IMR-90 (cell line): Measurements from ENCODE around the gene XRCC4. TPM values are rescaled to one million over a fixed set of nuclear protein-coding genes. Genes with fewer than 3 reads are reported as not detected.

Source experiments
- ATAC-seq: fragments of 200-7000 bp; cut with Tn5 transposase; 2 replicates; pipeline ENCODE4 v1.9.1; 2020; ENCODE audit warnings: low read depth, mild to moderate bottlenecking, moderate library complexity
- BruUV-seq: library from RNA; stranded (reverse); fragments of 400-500 nt; replicated peaks from 2 replicates; lab custom pipeline; 2021; lab: Mats Ljungman, UMichigan
- CTCF ChIA-PET: fragments of 300-600 bp; formaldehyde crosslinking; extraction: SDS; loops from one replicate; lab custom pipeline; 2021; ENCODE audit warnings: antibody characterized with exemption; lab: Yijun Ruan, JAX
- POLR2A ChIA-PET: fragments of 300-600 bp; sonication (Branson Sonifier 250); formaldehyde crosslinking; loops from one replicate; lab custom pipeline; 2022; ENCODE audit warnings: antibody characterized with exemption; ENCODE audit not compliant: unreplicated experiment; lab: Charles Lee
- DNase-seq: peaks from one replicate; pipeline ENCODE4 v3.0.0; 2013
- H2AFZ ChIP-seq: replicated peaks from 2 replicates; pipeline ENCODE3; 2013; ENCODE audit warnings: low read length, mild to moderate bottlenecking; ENCODE audit not compliant: poor library complexity
- H2AK5ac ChIP-seq: 2 replicates; pipeline ENCODE4 v1.6.1; 2013; ENCODE audit warnings: low read depth, low read length, inconsistent platforms
- H2AK9ac ChIP-seq: replicated peaks from 2 replicates; pipeline ENCODE3; 2013; ENCODE audit warnings: mild to moderate bottlenecking, low read depth, low read length, moderate library complexity; ENCODE audit not compliant: poor library complexity
- H2BK120ac ChIP-seq: 2 replicates; pipeline ENCODE4 v1.6.1; 2013; ENCODE audit warnings: low read depth, low read length, inconsistent platforms
- H2BK15ac ChIP-seq: 3 replicates; pipeline ENCODE4 v1.6.1; 2013; ENCODE audit warnings: low read depth, low read length, inconsistent platforms
- H2BK20ac ChIP-seq: 2 replicates; pipeline ENCODE4 v1.6.1; 2013; ENCODE audit warnings: low read depth, mild to moderate bottlenecking, inconsistent platforms, low read length, moderate library complexity
- H2BK5ac ChIP-seq: 2 replicates; pipeline ENCODE4 v1.6.1; 2013; ENCODE audit warnings: mild to moderate bottlenecking, low read depth, low read length, inconsistent platforms; ENCODE audit not compliant: poor library complexity, severe bottlenecking
- H3K14ac ChIP-seq: replicated peaks from 2 replicates; pipeline ENCODE4 v1.6.1; 2013; ENCODE audit warnings: low read depth, low read length, inconsistent platforms
- H3K18ac ChIP-seq: 2 replicates; pipeline ENCODE4 v1.6.1; 2013; ENCODE audit warnings: low read depth, low read length, control low read depth
- H3K23ac ChIP-seq: 2 replicates; pipeline ENCODE4 v1.6.1; 2013; ENCODE audit warnings: low read depth, low read length, inconsistent platforms
- H3K27ac ChIP-seq: 2 replicates; pipeline ENCODE4 v1.5.1; 2013; ENCODE audit warnings: mild to moderate bottlenecking, control low read depth, low read length; ENCODE audit not compliant: insufficient read depth
- H3K27me3 ChIP-seq: 2 replicates; pipeline ENCODE4 v1.6.1; 2013; ENCODE audit warnings: low read length; ENCODE audit not compliant: control insufficient read depth, insufficient read depth
- H3K36me3 ChIP-seq: 2 replicates; pipeline ENCODE4 v1.6.1; 2013; ENCODE audit warnings: low read length, mixed read lengths; ENCODE audit not compliant: control insufficient read depth, insufficient read depth
- H3K4ac ChIP-seq: 2 replicates; pipeline ENCODE4 v1.6.1; 2013; ENCODE audit warnings: low read depth, low read length, inconsistent platforms
- H3K4me1 ChIP-seq: 2 replicates; pipeline ENCODE4 v1.6.1; 2013; ENCODE audit warnings: low read length, mixed read lengths; ENCODE audit not compliant: control insufficient read depth, insufficient read depth
- H3K4me2 ChIP-seq: 2 replicates; pipeline ENCODE4 v1.6.1; 2013; ENCODE audit warnings: low read depth, mild to moderate bottlenecking, control low read depth, low read length, moderate library complexity
- H3K4me3 ChIP-seq: 2 replicates; pipeline ENCODE4 v1.5.1; 2013; ENCODE audit warnings: low read depth, mild to moderate bottlenecking, control low read depth, low read length, moderate library complexity; ENCODE audit not compliant: insufficient read depth
- H3K56ac ChIP-seq: 2 replicates; pipeline ENCODE4 v1.6.1; 2013; ENCODE audit warnings: low read length, inconsistent platforms; ENCODE audit not compliant: insufficient read depth; ENCODE audit errors: extremely low read depth
- H3K79me1 ChIP-seq, 2 experiments: 2 replicates each; pipeline ENCODE4 v1.6.1; 2013; ENCODE audit warnings: low read length in 2 of 2, inconsistent platforms in 1 of 2, low read depth in 1 of 2
- H3K9ac ChIP-seq: 2 replicates; pipeline ENCODE4 v1.6.1; 2013; ENCODE audit warnings: low read depth, low read length, control low read depth
- H3K9me1 ChIP-seq: 2 replicates; pipeline ENCODE4 v1.6.1; 2013; ENCODE audit warnings: low read length, inconsistent platforms; ENCODE audit not compliant: insufficient read depth
- H3K9me3 ChIP-seq: 2 replicates; pipeline ENCODE4 v1.6.1; 2013; ENCODE audit warnings: low read length; ENCODE audit not compliant: control insufficient read depth, insufficient read depth
- H4K20me1 ChIP-seq: 2 replicates; pipeline ENCODE4 v1.6.1; 2013; ENCODE audit warnings: low read length, inconsistent platforms; ENCODE audit not compliant: insufficient read depth
- H4K5ac ChIP-seq: 2 replicates; pipeline ENCODE4 v1.6.1; 2013; ENCODE audit warnings: mild to moderate bottlenecking, low read depth, low read length, control low read depth
- H4K8ac ChIP-seq, 2 experiments: 2 replicates each; pipeline ENCODE4 v1.6.1; 2013; ENCODE audit warnings: low read depth in 2 of 2, low read length in 2 of 2, control low read depth in 1 of 2, inconsistent platforms in 1 of 2
- H4K91ac ChIP-seq: 2 replicates; pipeline ENCODE4 v1.6.1; 2013; ENCODE audit warnings: low read depth, low read length, inconsistent platforms; ENCODE audit not compliant: insufficient read depth
- BHLHE40 ChIP-seq: fragments of 150-350 bp; IDR thresholded peaks from 2 replicates; pipeline ENCODE4 v1.6.1; 2016; ENCODE audit warnings: mild to moderate bottlenecking, low read depth, low read length
- CEBPB ChIP-seq: IDR thresholded peaks from 2 replicates; pipeline ENCODE4 v1.6.1; 2012; ENCODE audit warnings: low read depth, low read length, improper control_type of control experiment
- CHD1 ChIP-seq: IDR thresholded peaks from 2 replicates; pipeline ENCODE4 v1.6.1; 2012; ENCODE audit warnings: low read depth, low read length, improper control_type of control experiment
- FOS ChIP-seq: fragments of 150-350 bp; IDR thresholded peaks from 2 replicates; pipeline ENCODE4 v1.6.1; 2016; ENCODE audit warnings: low read depth, low read length
- MAFK ChIP-seq: IDR thresholded peaks from 2 replicates; pipeline ENCODE4 v1.6.1; 2012; ENCODE audit warnings: low read depth, low read length, improper control_type of control experiment
- MAZ ChIP-seq: IDR thresholded peaks from 2 replicates; pipeline ENCODE4 v1.6.1; 2012; ENCODE audit warnings: low read depth, mild to moderate bottlenecking, low read length, improper control_type of control experiment, moderate library complexity, borderline replicate concordance
- NFE2L2 ChIP-seq: fragments of 150-350 bp; IDR thresholded peaks from 2 replicates; pipeline ENCODE4 v1.6.1; 2016; ENCODE audit warnings: low read depth, mild to moderate bottlenecking, low read length
- POLR2A ChIP-seq: IDR thresholded peaks from 2 replicates; pipeline ENCODE4 v1.6.1; 2012; ENCODE audit warnings: mild to moderate bottlenecking, low read depth, low read length
- RCOR1 ChIP-seq: IDR thresholded peaks from 2 replicates; pipeline ENCODE4 v1.6.1; 2012; ENCODE audit warnings: mild to moderate bottlenecking, low read length, improper control_type of control experiment; ENCODE audit not compliant: insufficient replicate concordance
- RFX5 ChIP-seq: IDR thresholded peaks from 2 replicates; pipeline ENCODE4 v1.8.0; 2012; ENCODE audit warnings: low read depth, mild to moderate bottlenecking, low read length, moderate library complexity
- WGBS, 2 experiments: methylation state at CpG; one replicate each; pipeline versions ENCODE4 v1.1.5 to v1.1.7; 2013; ENCODE audit warnings: missing lambda C conversion rate in 2 of 2; ENCODE audit not compliant: insufficient read length in 1 of 2; ENCODE audit errors: extremely low coverage in 2 of 2; 5-methylcytosine and 5-hydroxymethylcytosine counted together
- dilution Hi-C: fragments of 300-500 bp; cut with HindIII; formaldehyde crosslinking; loops from one replicate; pipeline ENCODE4 v1.14.3; 2018; ENCODE audit warnings: low sequenced_read_pairs; ENCODE audit not compliant: unreplicated experiment
- in situ Hi-C: fragments of 300-500 bp; cut with MboI; formaldehyde crosslinking; loops from 3 replicates; pipeline ENCODE4 v1.14.3; 2019; ENCODE audit warnings: low sequenced_read_pairs, inconsistent platforms, mixed read lengths
- intact Hi-C: fragments of 100-400 bp; cut with micrococcal nuclease; formaldehyde crosslinking; loops from 2 replicates; pipeline ENCODE4 v1.10.0; 2022
- polyA plus RNA-seq, 3 experiments: library from polyadenylated mRNA; depleted of rRNA; stranded (reverse); fragments of >200 nt; gene quantifications; 2 replicates each; pipeline ENCODE4 v1.2.3, GENCODE V29; 2012; ENCODE audit warnings: low replicate concordance in 1 of 3
- total RNA-seq: library from RNA; depleted of rRNA; stranded (reverse); fragments of >200 nt; gene quantifications from 2 replicates; pipeline ENCODE4 v1.2.3, GENCODE V29; 2012
- TF ChIP-seq, protein P1 (sequence below): conservative IDR thresholded peaks from 2 replicates; pipeline ENCODE4 v1.5.1; 2012; ENCODE audit warnings: mild to moderate bottlenecking, low read depth, low read length, improper control_type of control experiment
- TF ChIP-seq, protein P2 (sequence below): fragments of 150-350 bp; IDR thresholded peaks from 2 replicates; pipeline ENCODE4 v1.6.1; 2017; ENCODE audit warnings: mild to moderate bottlenecking, antibody characterized with exemption, low read length, low read depth

Gene XRCC4
- total and polyA plus RNA-seq, 2 of the 4 experiments (the other 2 are of a cell fraction) = 3.5 to 4.7 TPM

DNA sequence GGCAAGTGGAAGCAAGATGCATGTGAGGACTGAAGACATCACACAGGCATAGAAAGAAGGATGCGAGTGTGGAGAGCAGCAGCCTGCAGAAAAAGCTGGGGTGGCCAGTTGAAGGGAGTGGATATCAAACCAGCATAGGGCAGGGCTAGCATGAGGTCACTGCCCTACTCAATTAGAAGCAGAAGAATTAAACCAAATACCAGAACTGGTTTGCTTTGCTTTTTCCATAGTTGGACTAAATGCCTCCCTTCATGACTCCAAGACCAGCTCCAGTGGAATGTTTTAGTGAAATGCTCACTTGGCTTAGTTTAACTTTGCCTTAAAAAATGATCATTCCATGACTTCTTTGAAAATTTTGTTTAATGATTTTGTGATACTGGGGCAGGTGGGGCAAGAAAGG, 46.0 kb upstream of the XRCC4 start:
- no TSS peak for BruUV-seq
- Histone ChIP-seq H4K91ac (no peak overlapping the region), H2AK5ac (no peak overlapping the region), H3K4ac (no peak overlapping the region), H3K56ac (no peak overlapping the region), H3K36me3 (no peaks in the 10 kb centered on the region), H4K5ac (no peak overlapping the region), H2AK9ac (no peak overlapping the region), H3K9ac (no peak overlapping the region), H3K4me1 (peaks cover 4% of the 10 kb centered on the region), H2AFZ (no peak overlapping the region), H3K4me3 (no peak overlapping the region), H3K23ac (no peak overlapping the region), H3K27ac (no peak overlapping the region), H2BK5ac (peak overlapping the region; percentile 43), H4K20me1 (no peaks in the 10 kb centered on the region), H3K18ac (no peak overlapping the region), H2BK15ac (no peak overlapping the region), H3K9me3 (no peaks in the 10 kb centered on the region), H3K14ac (no peak overlapping the region), H3K27me3 (no peaks in the 10 kb centered on the region), H3K4me2 (no peak overlapping the region), H4K8ac (no peak overlapping the region), H3K9me1 (no peaks in the 10 kb centered on the region), H2BK120ac (no peak overlapping the region), H3K79me1 (no peaks in the 10 kb centered on the region), H2BK20ac (no peak overlapping the region)
- intact Hi-C loops = no loop called here
- POLR2A ChIA-PET = no interaction called here
- ATAC-seq (peak; percentile 66), DNase-seq (no peak)
- in situ Hi-C loops = no loop called here
- dilution Hi-C loops = no loop called here
- WGBS, 2 experiments = no CpG with 5 or more reads among the region's 1 CpG
- TF ChIP-seq MAZ = no peak
- no peak for TF ChIP-seq BHLHE40
- TF ChIP-seq, protein P1, sequence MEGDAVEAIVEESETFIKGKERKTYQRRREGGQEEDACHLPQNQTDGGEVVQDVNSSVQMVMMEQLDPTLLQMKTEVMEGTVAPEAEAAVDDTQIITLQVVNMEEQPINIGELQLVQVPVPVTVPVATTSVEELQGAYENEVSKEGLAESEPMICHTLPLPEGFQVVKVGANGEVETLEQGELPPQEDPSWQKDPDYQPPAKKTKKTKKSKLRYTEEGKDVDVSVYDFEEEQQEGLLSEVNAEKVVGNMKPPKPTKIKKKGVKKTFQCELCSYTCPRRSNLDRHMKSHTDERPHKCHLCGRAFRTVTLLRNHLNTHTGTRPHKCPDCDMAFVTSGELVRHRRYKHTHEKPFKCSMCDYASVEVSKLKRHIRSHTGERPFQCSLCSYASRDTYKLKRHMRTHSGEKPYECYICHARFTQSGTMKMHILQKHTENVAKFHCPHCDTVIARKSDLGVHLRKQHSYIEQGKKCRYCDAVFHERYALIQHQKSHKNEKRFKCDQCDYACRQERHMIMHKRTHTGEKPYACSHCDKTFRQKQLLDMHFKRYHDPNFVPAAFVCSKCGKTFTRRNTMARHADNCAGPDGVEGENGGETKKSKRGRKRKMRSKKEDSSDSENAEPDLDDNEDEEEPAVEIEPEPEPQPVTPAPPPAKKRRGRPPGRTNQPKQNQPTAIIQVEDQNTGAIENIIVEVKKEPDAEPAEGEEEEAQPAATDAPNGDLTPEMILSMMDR = no peak
- no peak for TF ChIP-seq POLR2A
- TF ChIP-seq MAFK = no peak
- TF ChIP-seq CHD1 = no peak
- TF ChIP-seq RFX5 = no peak
- no peak for TF ChIP-seq CEBPB
- no peak for TF ChIP-seq FOS
- no peak for TF ChIP-seq NFE2L2
- TF ChIP-seq, protein P2, sequence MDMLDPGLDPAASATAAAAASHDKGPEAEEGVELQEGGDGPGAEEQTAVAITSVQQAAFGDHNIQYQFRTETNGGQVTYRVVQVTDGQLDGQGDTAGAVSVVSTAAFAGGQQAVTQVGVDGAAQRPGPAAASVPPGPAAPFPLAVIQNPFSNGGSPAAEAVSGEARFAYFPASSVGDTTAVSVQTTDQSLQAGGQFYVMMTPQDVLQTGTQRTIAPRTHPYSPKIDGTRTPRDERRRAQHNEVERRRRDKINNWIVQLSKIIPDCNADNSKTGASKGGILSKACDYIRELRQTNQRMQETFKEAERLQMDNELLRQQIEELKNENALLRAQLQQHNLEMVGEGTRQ = no peak
- no peak for TF ChIP-seq RCOR1
- CTCF ChIA-PET = no interaction called here
